Stimulated activated CD4-positive, alpha-beta T cell treated with anti-CD3 and anti-CD28 coated beads, Interleukin-1b, Interleukin-23, amount 100 ng/mL, for 1 hour (primary cell): ENCODE measurements around the gene SAXO1.

Source experiments
- DNase-seq, 2 donors: peaks; one replicate each; pipeline ENCODE4 v3.0.0-alpha.2; 2020; ENCODE audit warnings: low read depth in 2 of 2

SAXO1 gene

GRCh38 chr9:18910916-18911315 lies 122.1 kb downstream of the SAXO1 start:
- no peak for DNase-seq

GRCh38 chr9:18910435-18910834 lies 122.6 kb downstream of the SAXO1 start:
- DNase-seq, result no peak

GRCh38 chr9:18909140-18910018 lies 123.6 kb downstream of the SAXO1 start:
- no peak for DNase-seq

- no peak for DNase-seq
Measured at GRCh38 chr9:18907927-18908625, 124.9 kb downstream of the SAXO1 start.

GRCh38 chr9:18906656-18907395 lies 126.2 kb downstream of the SAXO1 start:
- DNase-seq, result no peak

- no peak for DNase-seq
Measured at GRCh38 chr9:18905883-18906629, 127.0 kb downstream of the SAXO1 start.

- DNase-seq, result no peak
Measured at GRCh38 chr9:18905028-18905882, 127.8 kb downstream of the SAXO1 start.

GRCh38 chr9:18903450-18903849 lies 129.6 kb downstream of the SAXO1 start:
- DNase-seq, result no peak

GRCh38 chr9:18896531-18897179 lies 136.4 kb downstream of the SAXO1 start:
- no peak for DNase-seq

- DNase-seq, result no peak
Measured at GRCh38 chr9:18896004-18896403, 137.0 kb downstream of the SAXO1 start.

GRCh38 chr9:18893491-18893890 lies 139.5 kb downstream of the SAXO1 start:
- no peak for DNase-seq

- no peak for DNase-seq
Measured at GRCh38 chr9:18893046-18893445, 140.0 kb downstream of the SAXO1 start.

- no peak for DNase-seq
Measured at GRCh38 chr9:18891946-18892670, 140.9 kb downstream of the SAXO1 start.

- no peak for DNase-seq
Measured at GRCh38 chr9:18890372-18890771, 142.6 kb downstream of the SAXO1 start.

GRCh38 chr9:18889550-18889949 lies 143.5 kb downstream of the SAXO1 start:
- no peak for DNase-seq

- DNase-seq, result no peak
Measured at GRCh38 chr9:18888290-18888689, 144.7 kb downstream of the SAXO1 start.

- no peak for DNase-seq
Measured at GRCh38 chr9:18887546-18887945, 145.5 kb downstream of the SAXO1 start.

GRCh38 chr9:18881758-18882157 lies 151.3 kb downstream of the SAXO1 start:
- no peak for DNase-seq

GRCh38 chr9:18877984-18878383 lies 155.0 kb downstream of the SAXO1 start:
- no peak for DNase-seq
